ENCODE results near the gene DELE1.

DNA sequence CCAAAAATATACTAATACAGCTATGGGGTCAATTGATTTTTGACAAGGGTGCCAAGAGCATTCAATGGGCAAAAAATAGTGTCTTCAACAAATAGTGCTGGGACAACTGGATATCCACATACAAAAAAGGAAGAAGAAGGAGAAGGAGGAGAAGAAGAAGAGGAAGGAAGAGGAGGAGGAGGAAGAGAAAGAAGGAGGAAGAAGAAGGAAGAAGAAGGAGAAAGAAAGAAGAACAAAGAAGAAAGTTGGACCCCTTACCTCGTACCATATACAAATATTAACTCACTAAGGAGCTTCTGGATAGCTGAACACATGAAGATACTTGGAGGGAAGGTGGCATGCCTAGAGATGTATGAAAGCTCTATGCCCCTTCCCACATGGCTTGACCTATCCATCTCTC is 17.2 kb upstream of the DELE1 start:
- TF ChIP-seq, protein P1, sequence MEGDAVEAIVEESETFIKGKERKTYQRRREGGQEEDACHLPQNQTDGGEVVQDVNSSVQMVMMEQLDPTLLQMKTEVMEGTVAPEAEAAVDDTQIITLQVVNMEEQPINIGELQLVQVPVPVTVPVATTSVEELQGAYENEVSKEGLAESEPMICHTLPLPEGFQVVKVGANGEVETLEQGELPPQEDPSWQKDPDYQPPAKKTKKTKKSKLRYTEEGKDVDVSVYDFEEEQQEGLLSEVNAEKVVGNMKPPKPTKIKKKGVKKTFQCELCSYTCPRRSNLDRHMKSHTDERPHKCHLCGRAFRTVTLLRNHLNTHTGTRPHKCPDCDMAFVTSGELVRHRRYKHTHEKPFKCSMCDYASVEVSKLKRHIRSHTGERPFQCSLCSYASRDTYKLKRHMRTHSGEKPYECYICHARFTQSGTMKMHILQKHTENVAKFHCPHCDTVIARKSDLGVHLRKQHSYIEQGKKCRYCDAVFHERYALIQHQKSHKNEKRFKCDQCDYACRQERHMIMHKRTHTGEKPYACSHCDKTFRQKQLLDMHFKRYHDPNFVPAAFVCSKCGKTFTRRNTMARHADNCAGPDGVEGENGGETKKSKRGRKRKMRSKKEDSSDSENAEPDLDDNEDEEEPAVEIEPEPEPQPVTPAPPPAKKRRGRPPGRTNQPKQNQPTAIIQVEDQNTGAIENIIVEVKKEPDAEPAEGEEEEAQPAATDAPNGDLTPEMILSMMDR (conservative IDR thresholded peaks at IDR 0.05; ENCODE audit: low read depth, low read length): no peak
- no peak for TF ChIP-seq EZH2 (IDR thresholded peaks at IDR 0.05; ENCODE audit: borderline replicate concordance, low read depth, low read length, poor library complexity, severe bottlenecking)
